Effector memory CD4-positive, alpha-beta T cell (primary cell): Measurements from ENCODE around the gene EFCAB8.
A peak's percentile ranks its signal among the peaks of the same experiment; 100 is the strongest.

Experiments
- DNase-seq, 3 donors: peaks; one replicate each; pipeline ENCODE4 v3.0.0-alpha.2; 2020
- H3K27ac ChIP-seq: 2 replicates; pipeline ENCODE4 v1.7.0; 2013; ENCODE audit warnings: mild to moderate bottlenecking, low read length, moderate library complexity; ENCODE audit not compliant: insufficient read depth, poor library complexity, severe bottlenecking
- H3K27me3 ChIP-seq: replicated peaks from 2 replicates; pipeline ENCODE4 v1.7.0; 2013; ENCODE audit warnings: mild to moderate bottlenecking, low read length; ENCODE audit not compliant: insufficient read depth, control insufficient read depth, poor library complexity, severe bottlenecking
- H3K36me3 ChIP-seq: 2 replicates; pipeline ENCODE4 v1.7.0; 2013; ENCODE audit warnings: mild to moderate bottlenecking, low read length, moderate library complexity; ENCODE audit not compliant: control insufficient read depth, insufficient read depth
- H3K4me1 ChIP-seq: 2 replicates; pipeline ENCODE4 v1.7.0; 2013; ENCODE audit warnings: low read length, mild to moderate bottlenecking; ENCODE audit not compliant: control insufficient read depth, insufficient read depth, poor library complexity, severe bottlenecking
- H3K4me3 ChIP-seq: 2 replicates; pipeline ENCODE4 v1.7.0; 2013; ENCODE audit warnings: low read length, low read depth, mild to moderate bottlenecking; ENCODE audit not compliant: insufficient read depth, poor library complexity, severe bottlenecking
- H3K9me3 ChIP-seq: 2 replicates; pipeline ENCODE4 v1.7.0; 2013; ENCODE audit warnings: mild to moderate bottlenecking, low read length, moderate library complexity; ENCODE audit not compliant: control insufficient read depth
- total RNA-seq, 3 donors: gene quantifications; one replicate each; lab custom pipeline; 2026; lab: John Stamatoyannopoulos, UW

The EFCAB8 gene
- 1.2 to 3.5 (median 2.7) reads per million in 3 donors for total RNA-seq

GRCh38 chr20:32858701-32859372 lies at the start of gene EFCAB8:
Gene EFCAB8 (plus strand): TSS chr20:32858923. CDS start chr20:32863793, 4,870 bp downstream.
- Histone ChIP-seq H3K9me3 (no peaks in the 10 kb centered on the region), H3K36me3 (peaks cover 16% of the 10 kb centered on the region), H3K4me3 (no peak within 1 kb of the TSS), H3K27me3 (no peaks in the 10 kb centered on the region), H3K4me1 (no peaks in the 10 kb centered on the region), H3K27ac (no peak within 1 kb of the TSS)
- DNase-seq: no peak

DNA sequence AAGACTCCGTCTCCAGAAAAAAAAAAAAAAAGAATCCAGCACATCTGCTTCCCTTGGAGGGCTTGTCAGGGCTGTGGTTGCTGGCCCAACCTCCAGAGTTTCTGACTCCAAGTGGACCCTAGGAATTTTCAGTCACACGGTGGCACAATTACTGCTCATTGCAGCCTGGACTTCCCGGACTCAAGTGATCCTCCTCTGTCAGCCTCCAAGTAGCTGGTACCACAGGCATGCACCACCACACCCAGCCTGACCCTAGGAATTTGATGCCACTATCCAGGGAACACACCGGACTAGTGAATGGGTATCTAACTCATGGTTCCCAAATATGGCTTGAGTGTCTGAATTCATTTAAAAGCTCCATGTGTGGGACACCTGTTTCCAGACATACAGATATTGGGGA lies 48.8 kb upstream of the EFCAB8 start:
- DNase-seq: no peak
- H3K27me3 ChIP-seq: no peaks in the 10 kb centered on the region
- H3K27ac ChIP-seq: no peak overlapping the region
- H3K4me3 ChIP-seq: no peak overlapping the region
- no peaks in the 10 kb centered on the region for H3K9me3 ChIP-seq
- H3K36me3 ChIP-seq: no peaks in the 10 kb centered on the region
- H3K4me1 ChIP-seq: no peaks in the 10 kb centered on the region

- no peaks in the 10 kb centered on the region for H3K4me1 ChIP-seq
- no peak overlapping the region for H3K27ac ChIP-seq
Observed at GRCh38 chr20:32810941-32811340, 47.8 kb upstream of the EFCAB8 start.

DNA sequence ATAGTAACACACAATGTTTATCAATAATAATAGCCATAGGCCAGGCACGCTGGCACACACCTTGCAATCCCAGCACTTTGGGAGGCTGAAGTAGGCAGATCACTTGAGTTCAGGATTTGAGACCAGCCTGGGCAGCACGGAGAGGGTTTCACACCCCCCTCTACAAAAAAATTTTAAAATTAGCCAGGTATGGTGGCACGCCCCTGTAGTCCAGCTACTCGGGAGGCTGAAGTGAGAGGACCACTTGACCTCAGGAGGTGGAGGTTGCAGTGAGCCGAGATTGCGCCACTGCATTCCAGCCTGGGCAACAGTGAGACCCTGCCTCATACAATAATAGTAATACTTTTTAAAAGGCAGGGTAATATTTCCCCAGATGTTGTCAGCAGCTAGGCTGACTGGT lies 46.8 kb upstream of the EFCAB8 start:
- H3K27ac ChIP-seq: no peak overlapping the region
- no peaks in the 10 kb centered on the region for H3K27me3 ChIP-seq
- no peak for DNase-seq
- H3K36me3 ChIP-seq: no peaks in the 10 kb centered on the region
- no peaks in the 10 kb centered on the region for H3K9me3 ChIP-seq
- no peaks in the 10 kb centered on the region for H3K4me1 ChIP-seq
- H3K4me3 ChIP-seq: no peak overlapping the region

More at GRCh38 chr20:32810941-32811340, 47.8 kb upstream of the EFCAB8 start:
- no peak overlapping the region for H3K4me3 ChIP-seq
- H3K9me3 ChIP-seq: no peaks in the 10 kb centered on the region
- DNase-seq: no peak
- H3K36me3 ChIP-seq: no peaks in the 10 kb centered on the region
- no peaks in the 10 kb centered on the region for H3K27me3 ChIP-seq

GRCh38 chr20:32819992-32820697 lies 38.6 kb upstream of the EFCAB8 start:
- Histone ChIP-seq H3K27ac (peak overlapping the region; percentile 83), H3K9me3 (no peaks in the 10 kb centered on the region), H3K36me3 (no peaks in the 10 kb centered on the region), H3K4me3 (peak overlapping the region; percentile 79), H3K4me1 (peaks cover 27% of the 10 kb centered on the region), H3K27me3 (no peaks in the 10 kb centered on the region)
- peak in 2 of 3 donors; percentile 75 to 76 for DNase-seq

DNA sequence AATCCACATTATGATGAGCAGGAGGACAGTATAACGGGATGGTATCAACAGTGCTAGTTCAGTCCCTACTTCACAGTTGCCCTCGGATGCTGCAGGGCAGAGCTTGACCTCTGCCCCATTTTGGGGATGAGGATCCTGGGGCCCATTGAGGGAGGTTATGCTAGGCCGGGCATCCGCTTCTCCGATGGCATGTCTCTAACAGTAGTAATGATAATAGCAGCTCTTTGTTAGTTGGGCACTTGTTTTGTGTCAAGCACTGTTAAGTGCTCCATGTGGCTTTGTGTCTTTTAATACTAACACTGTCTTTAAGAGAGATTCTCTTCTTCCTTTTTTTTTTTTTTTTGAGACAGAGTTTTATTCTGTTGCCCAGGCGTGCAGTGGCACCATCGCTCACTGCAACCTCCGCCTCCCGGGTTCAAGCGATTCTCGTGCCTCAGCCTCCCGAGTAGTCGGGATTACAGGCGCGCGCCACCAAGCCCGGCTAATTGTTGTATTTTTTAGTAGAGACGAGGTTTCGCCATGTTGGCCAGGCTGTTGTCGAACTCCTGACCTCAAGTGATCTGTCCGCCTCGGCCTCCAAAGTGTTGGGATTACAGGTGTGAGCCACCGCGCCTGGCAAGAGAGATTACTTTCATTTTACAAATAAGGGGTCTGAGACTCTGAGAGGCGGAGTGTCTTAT lies 37.9 kb upstream of the EFCAB8 start:
- Histone ChIP-seq H3K4me3 (peak overlapping the region; percentile 79), H3K4me1 (peaks cover 27% of the 10 kb centered on the region), H3K27ac (peak overlapping the region; percentile 83), H3K27me3 (no peaks in the 10 kb centered on the region), H3K9me3 (no peaks in the 10 kb centered on the region), H3K36me3 (no peaks in the 10 kb centered on the region)
- DNase-seq: no peak

- Histone ChIP-seq H3K36me3 (peaks cover 7% of the 10 kb centered on the region), H3K4me1 (peaks cover 27% of the 10 kb centered on the region), H3K27me3 (no peaks in the 10 kb centered on the region), H3K9me3 (no peaks in the 10 kb centered on the region), H3K4me3 (no peak overlapping the region), H3K27ac (no peak overlapping the region)
- DNase-seq: no peak
Observed at GRCh38 chr20:32822225-32822624, 36.5 kb upstream of the EFCAB8 start.

DNA sequence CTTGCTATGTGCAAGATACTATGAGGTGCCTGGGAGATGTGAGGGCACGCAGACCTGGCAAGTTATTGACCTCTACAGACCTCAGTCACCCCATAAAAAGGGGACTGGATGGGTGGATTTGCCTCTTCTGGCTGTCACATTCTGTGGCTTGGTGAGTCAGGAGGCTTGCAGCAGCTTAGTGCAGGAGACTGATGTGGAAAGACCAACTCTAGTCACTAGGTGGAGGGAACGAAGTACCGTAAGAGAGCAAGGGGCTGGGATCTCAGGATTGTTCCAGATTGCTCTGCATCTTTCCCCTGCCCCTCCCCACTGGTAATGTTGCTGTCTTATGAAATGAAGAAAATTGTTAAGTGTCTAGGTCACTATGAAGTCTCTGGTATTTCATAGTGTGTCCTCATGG lies 35.6 kb upstream of the EFCAB8 start:
- Histone ChIP-seq H3K36me3 (peaks cover 13% of the 10 kb centered on the region), H3K4me3 (no peak overlapping the region), H3K27ac (no peak overlapping the region), H3K9me3 (no peaks in the 10 kb centered on the region), H3K27me3 (no peaks in the 10 kb centered on the region), H3K4me1 (peaks cover 27% of the 10 kb centered on the region)
- no peak for DNase-seq

DNA sequence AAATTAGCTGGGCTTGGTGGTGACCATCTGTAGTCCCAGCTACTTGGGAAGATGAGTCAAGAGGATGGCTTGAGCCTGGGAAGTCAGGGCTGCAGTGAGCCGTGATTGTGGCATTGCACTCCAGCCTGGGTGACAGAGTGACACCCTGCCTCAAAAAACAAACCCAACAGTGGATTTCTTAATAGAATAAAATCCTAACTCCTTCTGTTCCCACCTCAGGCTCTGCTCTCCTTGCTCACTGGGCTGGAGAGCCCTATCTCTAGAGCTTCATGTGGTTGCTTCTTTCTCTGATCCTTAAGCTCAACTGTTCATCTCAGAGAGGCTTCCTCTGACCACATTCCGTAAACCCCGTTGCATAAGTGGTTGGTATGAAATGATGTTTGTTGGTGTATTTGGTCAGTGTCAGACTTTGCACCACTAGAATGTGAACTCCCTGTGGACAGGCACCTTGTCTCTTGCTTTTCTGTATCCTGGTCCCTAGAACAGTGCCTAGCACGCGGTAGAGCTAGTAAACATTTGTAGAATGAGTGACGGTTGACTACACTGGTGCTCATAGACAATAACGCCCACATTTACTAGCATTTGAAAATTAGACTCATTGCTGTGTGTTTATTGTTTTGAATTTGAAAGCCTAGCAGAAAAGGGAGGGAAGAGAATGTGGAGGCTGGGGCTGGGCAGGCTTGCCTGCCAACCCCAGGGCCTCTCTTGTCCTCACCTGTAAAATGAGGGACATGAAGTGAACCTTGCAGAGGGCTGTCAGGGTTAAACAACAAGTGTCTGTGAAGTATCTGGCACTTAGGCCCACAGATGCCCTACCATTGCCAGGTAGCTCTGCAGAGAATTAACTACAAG lies 34.8 kb upstream of the EFCAB8 start:
- H3K4me1 ChIP-seq: peaks cover 28% of the 10 kb centered on the region
- DNase-seq: no peak
- H3K27ac ChIP-seq: no peak overlapping the region
- no peaks in the 10 kb centered on the region for H3K9me3 ChIP-seq
- H3K4me3 ChIP-seq: no peak overlapping the region
- H3K36me3 ChIP-seq: peaks cover 20% of the 10 kb centered on the region
- H3K27me3 ChIP-seq: no peaks in the 10 kb centered on the region
